Kidney epithelial cell (primary cell): Measurements from ENCODE around the gene DOCK1. TPM values are rescaled to one million over a fixed set of nuclear protein-coding genes. Genes with fewer than 3 reads are reported as not detected.

Source experiments
- DNase-seq: peaks from one replicate; pipeline ENCODE4 v3.0.0-alpha.2; 2010; ENCODE audit warnings: low read depth
- H3K27me3 ChIP-seq: 2 replicates; pipeline ENCODE4 v1.6.0; 2011; ENCODE audit warnings: low read length; ENCODE audit not compliant: control insufficient read depth, insufficient read depth
- H3K36me3 ChIP-seq: 2 replicates; pipeline ENCODE4 v1.5.1; 2011; ENCODE audit warnings: low read length; ENCODE audit not compliant: control insufficient read depth, insufficient read depth
- H3K4me3 ChIP-seq: 2 replicates; pipeline ENCODE4 v1.5.1; 2011; ENCODE audit warnings: low read depth, mild to moderate bottlenecking, control low read depth, low read length
- total RNA-seq: library from RNA; depleted of rRNA; stranded (reverse); fragments of >200 nt; gene quantifications from 2 replicates; pipeline ENCODE4 v1.2.3, GENCODE V29; 2015
- TF ChIP-seq, protein P1 (sequence below): IDR thresholded peaks from 2 replicates; pipeline ENCODE4 v1.5.1; 2011; ENCODE audit warnings: mild to moderate bottlenecking, moderate library complexity, low read length, control low read depth, inconsistent platforms; ENCODE audit not compliant: insufficient read depth, poor library complexity, severe bottlenecking

Gene DOCK1
- total RNA-seq, 1 donor from 2014 or later = 39.5 TPM

DNA sequence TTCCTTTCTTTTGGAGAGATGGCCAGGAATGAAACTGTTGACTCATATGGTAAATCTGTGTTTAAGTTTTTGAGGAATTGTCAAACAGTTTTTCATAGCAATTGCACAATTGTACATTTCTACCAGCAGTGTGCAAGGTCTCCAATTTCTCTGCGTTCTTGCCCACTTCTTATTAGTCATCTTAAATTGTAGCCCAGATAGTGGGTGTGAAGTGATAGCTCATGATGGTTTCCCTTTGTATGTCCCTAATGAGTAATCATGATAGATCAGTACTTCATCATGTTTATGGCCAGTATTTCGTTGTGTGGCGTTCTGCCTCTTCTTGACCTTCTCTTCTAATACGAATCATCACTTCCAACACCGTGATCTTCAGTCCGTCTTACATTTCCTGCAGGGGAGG, 136.3 kb downstream of the DOCK1 start:
- Histone ChIP-seq H3K4me3 (no peak overlapping the region), H3K36me3 (peaks cover 1% of the 10 kb centered on the region), H3K27me3 (no peaks in the 10 kb centered on the region)
- no peak for DNase-seq
- TF ChIP-seq, protein P1, sequence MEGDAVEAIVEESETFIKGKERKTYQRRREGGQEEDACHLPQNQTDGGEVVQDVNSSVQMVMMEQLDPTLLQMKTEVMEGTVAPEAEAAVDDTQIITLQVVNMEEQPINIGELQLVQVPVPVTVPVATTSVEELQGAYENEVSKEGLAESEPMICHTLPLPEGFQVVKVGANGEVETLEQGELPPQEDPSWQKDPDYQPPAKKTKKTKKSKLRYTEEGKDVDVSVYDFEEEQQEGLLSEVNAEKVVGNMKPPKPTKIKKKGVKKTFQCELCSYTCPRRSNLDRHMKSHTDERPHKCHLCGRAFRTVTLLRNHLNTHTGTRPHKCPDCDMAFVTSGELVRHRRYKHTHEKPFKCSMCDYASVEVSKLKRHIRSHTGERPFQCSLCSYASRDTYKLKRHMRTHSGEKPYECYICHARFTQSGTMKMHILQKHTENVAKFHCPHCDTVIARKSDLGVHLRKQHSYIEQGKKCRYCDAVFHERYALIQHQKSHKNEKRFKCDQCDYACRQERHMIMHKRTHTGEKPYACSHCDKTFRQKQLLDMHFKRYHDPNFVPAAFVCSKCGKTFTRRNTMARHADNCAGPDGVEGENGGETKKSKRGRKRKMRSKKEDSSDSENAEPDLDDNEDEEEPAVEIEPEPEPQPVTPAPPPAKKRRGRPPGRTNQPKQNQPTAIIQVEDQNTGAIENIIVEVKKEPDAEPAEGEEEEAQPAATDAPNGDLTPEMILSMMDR = no peak

GRCh38 chr10:127043301-127043700, 138.1 kb downstream of the DOCK1 start:
- Histone ChIP-seq H3K27me3 (no peaks in the 10 kb centered on the region), H3K36me3 (peaks cover 1% of the 10 kb centered on the region), H3K4me3 (no peak overlapping the region)
- no peak for DNase-seq
- TF ChIP-seq, protein P1 = no peak

- H3K4me3 ChIP-seq = no peak overlapping the region
- peaks cover 1% of the 10 kb centered on the region for H3K36me3 ChIP-seq
- no peaks in the 10 kb centered on the region for H3K27me3 ChIP-seq
- TF ChIP-seq, protein P1 = no peak
- DNase-seq = no peak
Observed at GRCh38 chr10:127044186-127044585, 139.0 kb downstream of the DOCK1 start.

GRCh38 chr10:127046975-127047877, 142.0 kb downstream of the DOCK1 start:
- DNase-seq = no peak
- TF ChIP-seq, protein P1 = no peak
- H3K36me3 ChIP-seq = no peaks in the 10 kb centered on the region
- H3K27me3 ChIP-seq = no peaks in the 10 kb centered on the region
- no peak overlapping the region for H3K4me3 ChIP-seq

- no peaks in the 10 kb centered on the region for H3K36me3 ChIP-seq
- no peaks in the 10 kb centered on the region for H3K27me3 ChIP-seq
- DNase-seq = no peak
- TF ChIP-seq, protein P1 = no peak
- no peak overlapping the region for H3K4me3 ChIP-seq
Observed at GRCh38 chr10:127047878-127048238, 142.6 kb downstream of the DOCK1 start.

DNA sequence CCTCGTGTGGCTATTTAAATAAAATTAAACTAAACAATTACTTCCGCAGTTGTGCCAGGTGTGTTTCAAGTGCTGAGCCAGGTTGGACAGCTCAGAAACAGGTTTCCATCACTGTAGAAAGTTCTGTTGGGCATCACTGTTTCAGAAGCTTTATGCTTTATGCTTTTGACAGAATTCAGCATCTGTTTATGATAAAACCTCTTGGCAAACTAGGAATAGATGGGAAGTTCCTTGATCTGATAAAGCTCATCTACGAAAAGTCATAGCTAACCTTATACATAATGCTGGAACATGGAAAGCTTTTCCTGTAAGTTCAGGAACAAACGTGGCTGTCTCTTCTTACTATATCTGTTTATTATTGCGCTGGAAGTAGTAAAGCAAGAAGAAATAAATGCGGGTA, 143.4 kb downstream of the DOCK1 start:
- Histone ChIP-seq H3K27me3 (no peaks in the 10 kb centered on the region), H3K4me3 (no peak overlapping the region), H3K36me3 (no peaks in the 10 kb centered on the region)
- no peak for DNase-seq
- TF ChIP-seq, protein P1 = no peak
